OCI-LY3 (cell line): Measurements from ENCODE around the gene MRPL10.

Experiments used
- EZH2phosphoT487 ChIP-seq: fragments of 200-600 bp; shearing (Covaris generic); IDR thresholded peaks from 2 replicates; pipeline ENCODE4 v1.6.1; 2018; ENCODE audit warnings: antibody characterized with exemption, mixed run types, low read depth
- TF ChIP-seq, protein P1 (sequence below): fragments of 200-600, 300-600 bp; sonication (generic); IDR thresholded peaks from 2 replicates; pipeline ENCODE4 v1.5.1; 2014; ENCODE audit warnings: antibody characterized with exemption, low read length, low read depth

- TF ChIP-seq, protein P1, sequence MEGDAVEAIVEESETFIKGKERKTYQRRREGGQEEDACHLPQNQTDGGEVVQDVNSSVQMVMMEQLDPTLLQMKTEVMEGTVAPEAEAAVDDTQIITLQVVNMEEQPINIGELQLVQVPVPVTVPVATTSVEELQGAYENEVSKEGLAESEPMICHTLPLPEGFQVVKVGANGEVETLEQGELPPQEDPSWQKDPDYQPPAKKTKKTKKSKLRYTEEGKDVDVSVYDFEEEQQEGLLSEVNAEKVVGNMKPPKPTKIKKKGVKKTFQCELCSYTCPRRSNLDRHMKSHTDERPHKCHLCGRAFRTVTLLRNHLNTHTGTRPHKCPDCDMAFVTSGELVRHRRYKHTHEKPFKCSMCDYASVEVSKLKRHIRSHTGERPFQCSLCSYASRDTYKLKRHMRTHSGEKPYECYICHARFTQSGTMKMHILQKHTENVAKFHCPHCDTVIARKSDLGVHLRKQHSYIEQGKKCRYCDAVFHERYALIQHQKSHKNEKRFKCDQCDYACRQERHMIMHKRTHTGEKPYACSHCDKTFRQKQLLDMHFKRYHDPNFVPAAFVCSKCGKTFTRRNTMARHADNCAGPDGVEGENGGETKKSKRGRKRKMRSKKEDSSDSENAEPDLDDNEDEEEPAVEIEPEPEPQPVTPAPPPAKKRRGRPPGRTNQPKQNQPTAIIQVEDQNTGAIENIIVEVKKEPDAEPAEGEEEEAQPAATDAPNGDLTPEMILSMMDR = no peak
- no peak for TF ChIP-seq EZH2phosphoT487
These were observed 16.0 kb downstream of the MRPL10 start for GRCh38 chr17:47815106-47815918.
